ENCODE data around the gene KSR1.

- TF ChIP-seq EZH2 (IDR thresholded peaks at IDR 0.05; ENCODE audit: insufficient read depth, poor library complexity, severe bottlenecking) (no peak), EZH2phosphoT487 (IDR thresholded peaks at IDR 0.05; ENCODE audit: insufficient read depth, low read depth) (no peak)
These were observed 122.5 kb downstream of the KSR1 start for GRCh38 chr17:27578718-27579085.

Measured in GM23248 (cell line).